Activated naive CD4-positive, alpha-beta T cell treated with anti-CD3 and anti-CD28 coated beads, Interleukin-2, amount 50 U/mL, for 72 hours (primary cell): ENCODE results near the gene UFL1. TPM values are rescaled to one million over a fixed set of nuclear protein-coding genes. Genes with fewer than 3 reads are reported as not detected.
A peak's percentile ranks its signal among the peaks of the same experiment; 100 is the strongest.
"Not testable (repeated sequence)": the region's sequence is repeated elsewhere in the genome, so short reads cannot be mapped to it uniquely, and the experiment has no call there.

ENCODE experiments used
- ATAC-seq, 2 donors: fragments of 150-1000 bp; cut with Tn5 transposase; 2 replicates each; pipeline ENCODE4 v1.10.0; 2021; ENCODE audit warnings: mild to moderate bottlenecking in 2 of 2, moderate library complexity in 2 of 2
- DNase-seq, 2 donors: peaks; one replicate each; pipeline ENCODE4 v3.0.0; 2021 to 2022; ENCODE audit warnings: low spot score in 2 of 2
- H3K27ac Mint-ChIP-seq, 2 donors: one replicate each; pipeline ENCODE4 v1.8.0; 2022; ENCODE audit warnings: mild to moderate bottlenecking in 2 of 2, mixed read lengths in 2 of 2
- H3K36me3 Mint-ChIP-seq, 2 donors: one replicate each; pipeline ENCODE4 v1.8.0; 2022; ENCODE audit warnings: mixed read lengths in 2 of 2
- H3K9me3 Mint-ChIP-seq, 2 donors: one replicate each; pipeline ENCODE4 v1.8.0; 2022; ENCODE audit warnings: mixed read lengths in 2 of 2
- total RNA-seq, 2 donors: library from RNA; stranded (reverse); gene quantifications; one replicate each; pipeline ENCODE4 v1.2.3, GENCODE V29; 2022

Gene UFL1
- 10 to 100 TPM; 23.0 to 32.7 TPM for total RNA-seq

DNA sequence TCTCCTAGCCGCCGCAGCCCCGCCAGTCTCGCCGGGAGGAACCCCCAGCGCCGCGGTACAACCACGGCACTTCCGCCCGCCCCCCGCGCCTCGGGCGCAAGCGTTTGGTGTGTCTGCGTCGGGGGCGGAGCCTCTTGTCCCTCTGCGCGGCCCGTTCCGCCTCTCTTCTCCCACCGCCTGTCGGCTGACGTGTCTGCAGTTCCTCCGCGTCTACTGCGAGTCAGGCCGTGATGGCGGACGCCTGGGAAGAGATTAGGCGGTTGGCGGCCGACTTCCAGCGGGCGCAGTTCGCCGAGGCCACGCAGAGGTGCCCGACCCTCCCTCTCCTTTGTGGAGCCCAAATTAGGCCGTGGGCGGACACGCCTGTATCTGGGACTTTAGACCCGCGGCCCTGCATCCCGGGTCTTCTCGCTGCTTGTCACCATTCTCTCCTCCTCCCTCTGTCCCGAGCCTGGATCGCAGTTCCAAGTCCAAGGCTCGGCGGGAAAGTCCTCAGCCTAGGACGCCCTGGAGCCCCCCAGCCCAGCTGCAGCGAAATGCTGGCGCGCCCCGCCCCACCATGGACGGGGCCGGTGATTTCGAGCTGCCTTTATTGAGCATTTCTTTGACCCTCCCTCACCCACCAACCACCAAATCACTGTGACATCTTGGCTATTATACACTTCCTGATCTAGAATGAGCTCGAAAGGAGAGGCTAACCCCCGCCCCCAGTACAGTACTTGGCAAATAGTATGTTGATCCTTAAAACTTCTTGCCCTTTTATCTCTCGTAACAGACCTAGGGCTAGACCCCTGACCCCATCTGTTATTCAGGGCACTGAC, at the start of gene UFL1:
TSS of gene UFL1 (plus strand) at position 163 of the 821 bp plus-strand sequence. CDS start at position 231, 68 bp downstream.
- H3K36me3 Mint-ChIP-seq, result peaks cover 13 to 22% of the 10 kb centered on the region in 2 donors
- DNase-seq (peak; percentile 89 to 90), ATAC-seq (peak; percentile 98 to 99)
- no peaks in the 10 kb centered on the region for H3K9me3 Mint-ChIP-seq
- H3K27ac Mint-ChIP-seq, result peak within 1 kb of the TSS; percentile 100

DNA sequence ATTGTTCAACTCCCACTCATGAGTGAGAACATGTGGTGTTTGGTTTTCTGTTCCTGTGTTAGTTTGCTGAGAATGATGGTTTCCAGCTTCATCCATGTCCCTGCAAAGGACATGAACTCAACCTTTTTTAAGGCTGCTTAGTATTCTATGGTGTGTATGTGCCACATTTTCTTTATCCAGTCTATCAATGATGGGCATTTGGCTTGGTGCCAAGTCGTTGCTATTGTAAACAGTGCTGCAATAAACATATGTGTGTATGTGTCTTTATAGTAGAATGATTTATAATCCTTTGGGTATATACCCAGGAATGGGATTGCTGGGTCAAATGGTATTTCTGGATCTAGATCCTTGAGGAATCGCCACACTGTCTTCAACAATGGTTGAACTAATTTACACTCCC, 49.3 kb upstream of the UFL1 start:
- ATAC-seq, DNase-seq, H3K27ac Mint-ChIP-seq: not testable (repeated sequence)
- Mint-ChIP-seq H3K36me3 (peaks cover 5 to 22% of the 10 kb centered on the region in 2 donors), H3K9me3 (peaks cover 19% of the 10 kb centered on the region in 2 donors)

DNA sequence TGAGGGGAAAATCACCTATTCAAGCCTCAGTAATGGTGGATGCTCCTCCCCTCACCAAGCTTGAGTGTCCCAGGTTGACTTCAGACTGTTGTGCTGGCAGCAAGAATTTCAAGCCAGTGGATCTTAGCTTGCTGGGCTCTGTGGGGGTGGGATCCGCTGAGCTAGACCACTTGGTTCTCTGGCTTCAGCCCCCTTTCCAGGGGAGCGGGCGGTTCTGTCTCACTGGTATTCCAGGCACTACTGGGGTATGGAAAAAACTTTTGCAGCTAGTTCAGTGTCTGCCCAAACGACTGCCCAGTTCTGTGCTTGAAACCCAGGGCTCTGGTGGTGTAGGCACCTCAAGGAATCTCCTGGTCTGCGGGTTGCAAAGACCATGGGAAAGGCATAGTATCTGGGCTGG, 42.9 kb upstream of the UFL1 start:
- Mint-ChIP-seq H3K36me3 (peaks cover 5 to 49% of the 10 kb centered on the region in 2 donors), H3K9me3 (peaks cover 22 to 45% of the 10 kb centered on the region in 2 donors)
- no peak for ATAC-seq

DNA sequence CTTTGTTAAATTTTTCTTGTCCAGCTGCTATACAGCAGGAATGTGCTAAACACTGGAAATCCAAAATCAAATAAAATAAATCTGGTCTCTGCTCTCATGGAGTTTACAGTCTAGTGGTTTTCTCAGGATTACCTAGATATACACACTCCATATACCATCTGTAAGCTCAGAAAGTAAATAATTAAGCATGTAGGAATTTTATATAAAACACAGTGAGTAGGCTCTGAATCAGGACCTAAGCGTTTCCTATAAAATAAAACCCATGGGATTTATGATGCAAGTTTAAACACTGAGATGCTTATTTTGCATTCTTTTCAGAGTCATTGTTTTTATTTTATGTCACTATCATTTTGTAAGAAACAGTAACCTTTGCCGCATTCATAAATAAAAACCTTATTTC, 29.7 kb upstream of the UFL1 start:
- H3K9me3 Mint-ChIP-seq, result peaks cover 38 to 42% of the 10 kb centered on the region in 2 donors
- peaks cover 33 to 41% of the 10 kb centered on the region in 2 donors for H3K36me3 Mint-ChIP-seq
- ATAC-seq, result no peak

More for the DNA sequence above, 42.9 kb upstream of the UFL1 start:
- DNase-seq, result no peak
- no peak overlapping the region for H3K27ac Mint-ChIP-seq

DNA sequence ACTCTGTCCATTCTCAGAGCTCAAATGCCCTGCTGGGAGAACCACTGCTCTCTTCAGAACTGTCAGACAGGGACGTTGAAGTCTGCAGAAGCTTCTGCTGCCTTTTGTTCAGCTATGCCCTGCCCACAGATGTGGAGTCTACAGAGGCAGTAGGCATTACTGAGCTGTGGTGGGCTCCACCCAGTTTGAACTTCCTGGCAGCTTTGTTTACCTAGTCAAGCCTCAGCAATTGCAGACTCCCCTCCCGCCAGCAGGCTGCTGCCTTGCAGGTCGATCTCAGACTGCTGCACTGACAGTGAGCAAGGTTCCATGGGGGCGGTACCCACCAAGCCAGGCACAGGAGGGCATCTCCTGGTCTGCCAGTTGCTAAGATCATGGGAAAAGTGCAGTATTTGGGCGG, 21.8 kb upstream of the UFL1 start:
- H3K36me3 Mint-ChIP-seq, result peaks cover 31 to 45% of the 10 kb centered on the region in 2 donors
- H3K9me3 Mint-ChIP-seq, result peaks cover 26 to 36% of the 10 kb centered on the region in 2 donors
- DNase-seq (no peak), ATAC-seq (no peak)
- H3K27ac Mint-ChIP-seq, result no peak overlapping the region

More for the DNA sequence above, 29.7 kb upstream of the UFL1 start:
- DNase-seq, result no peak
- no peak overlapping the region for H3K27ac Mint-ChIP-seq

DNA sequence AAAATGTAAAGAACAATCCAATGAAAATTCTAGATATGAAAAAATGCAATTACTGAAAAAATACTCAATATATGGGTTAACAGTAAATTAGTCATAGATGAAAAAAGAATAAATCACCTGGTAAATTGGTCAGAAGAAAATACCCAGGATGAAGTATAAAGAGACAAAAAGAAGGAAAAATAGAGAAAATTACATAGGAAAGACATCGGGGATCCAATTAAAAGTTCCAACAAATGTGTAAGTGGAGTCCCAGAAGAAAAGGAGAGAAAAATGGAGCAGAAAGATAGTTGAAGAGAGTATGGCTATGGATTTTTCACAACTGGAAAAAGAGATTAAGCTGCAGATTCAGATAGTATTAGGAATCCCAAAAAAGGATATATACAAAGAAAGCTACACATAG, 18.7 kb upstream of the UFL1 start:
- no peak for DNase-seq
- no peak for ATAC-seq
- Mint-ChIP-seq H3K9me3 (peaks cover 20 to 22% of the 10 kb centered on the region in 2 donors), H3K27ac (no peak overlapping the region), H3K36me3 (peaks cover 25 to 29% of the 10 kb centered on the region in 2 donors)

DNA sequence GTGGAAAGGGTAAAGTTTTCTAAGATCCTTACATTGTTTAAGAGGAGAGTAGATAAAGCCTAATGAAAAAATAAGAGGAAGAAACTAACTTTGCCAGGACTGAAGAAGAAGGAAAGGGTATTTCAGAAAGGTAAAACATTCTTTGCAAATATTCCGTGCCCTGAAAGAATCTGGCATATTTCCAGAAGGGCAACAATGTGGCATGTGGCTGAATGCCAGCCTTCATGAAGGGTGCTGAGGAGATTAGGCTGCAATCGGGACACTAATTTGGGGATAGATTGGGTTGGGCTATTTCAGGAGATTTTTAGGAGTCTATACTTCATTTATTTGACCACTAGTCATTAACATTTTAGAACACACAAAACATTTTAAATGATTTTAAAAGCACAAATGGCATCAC, 16.2 kb upstream of the UFL1 start:
- Mint-ChIP-seq H3K9me3 (peaks cover 20 to 23% of the 10 kb centered on the region in 2 donors), H3K27ac (no peak overlapping the region), H3K36me3 (peaks cover 32 to 34% of the 10 kb centered on the region in 2 donors)
- ATAC-seq (no peak), DNase-seq (no peak)

DNA sequence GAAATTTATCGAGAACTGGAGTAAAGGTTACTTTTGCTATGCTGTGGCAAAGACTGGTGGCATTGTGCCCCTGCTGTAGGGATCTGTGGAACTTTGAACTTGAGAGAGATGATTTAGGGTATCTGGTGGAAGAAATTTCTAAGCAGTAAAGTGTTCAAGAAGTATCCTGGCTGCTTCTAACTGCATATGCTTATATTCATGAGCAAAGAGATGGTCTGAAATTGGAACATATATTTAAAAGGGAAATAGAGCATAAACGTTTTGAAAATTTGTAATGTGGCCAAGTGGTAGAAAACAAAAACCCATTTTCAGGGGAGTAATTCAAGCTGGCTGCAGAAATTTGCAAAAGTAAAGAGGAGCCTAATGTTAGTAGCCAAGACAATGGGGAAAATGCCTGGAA, 12.3 kb upstream of the UFL1 start:
- DNase-seq (no peak), ATAC-seq (no peak)
- Mint-ChIP-seq H3K36me3 (peaks cover 32 to 34% of the 10 kb centered on the region in 2 donors), H3K9me3 (peaks cover 14 to 20% of the 10 kb centered on the region in 2 donors), H3K27ac (no peak overlapping the region)

DNA sequence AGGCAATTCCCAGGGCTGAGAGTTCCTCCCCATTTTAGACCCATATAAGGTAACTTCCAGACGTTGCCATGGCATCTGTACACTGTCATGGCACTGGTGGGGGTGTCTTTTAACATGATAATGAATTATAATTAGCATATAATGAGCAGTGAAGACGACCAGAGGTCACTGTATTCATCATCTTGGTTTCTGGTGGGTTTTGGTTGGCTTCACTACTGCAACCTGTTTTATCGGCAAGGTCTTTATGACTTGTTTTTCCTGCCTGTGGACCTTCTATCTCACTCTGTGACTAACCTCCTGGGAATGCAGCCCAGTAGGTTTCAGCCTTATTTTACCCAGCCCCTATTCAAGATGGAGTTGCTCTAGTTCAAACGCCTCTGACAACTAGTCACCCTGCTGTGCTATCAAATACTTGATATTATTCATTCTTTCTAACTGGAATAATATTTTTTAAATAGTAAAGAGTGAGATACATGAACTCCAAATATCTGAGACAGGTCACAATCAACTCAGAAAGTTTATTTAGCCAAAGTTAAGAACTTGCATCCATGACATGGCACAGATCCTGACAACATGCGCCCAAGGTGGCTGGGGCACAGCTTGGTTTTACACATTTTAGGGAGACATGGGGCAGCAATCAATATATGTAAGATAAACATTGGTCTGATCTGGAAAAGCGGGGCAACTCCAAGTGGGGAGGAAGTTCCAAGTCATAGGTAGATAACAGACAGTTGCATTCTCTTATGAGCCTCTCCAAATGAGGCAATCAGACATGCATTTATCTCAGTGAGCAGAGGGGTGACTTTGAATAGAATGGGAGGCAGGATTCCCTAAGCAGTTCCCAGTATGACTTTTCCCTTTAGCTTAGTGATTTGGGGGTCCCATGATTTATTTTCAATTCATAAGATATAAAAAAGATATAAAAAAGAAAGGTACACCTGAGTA, 1.2 kb upstream of the UFL1 start:
- Mint-ChIP-seq H3K9me3 (no peaks in the 10 kb centered on the region), H3K36me3 (peaks cover 13 to 14% of the 10 kb centered on the region in 2 donors), H3K27ac (no peak overlapping the region)
- DNase-seq (no peak), ATAC-seq (no peak)

DNA sequence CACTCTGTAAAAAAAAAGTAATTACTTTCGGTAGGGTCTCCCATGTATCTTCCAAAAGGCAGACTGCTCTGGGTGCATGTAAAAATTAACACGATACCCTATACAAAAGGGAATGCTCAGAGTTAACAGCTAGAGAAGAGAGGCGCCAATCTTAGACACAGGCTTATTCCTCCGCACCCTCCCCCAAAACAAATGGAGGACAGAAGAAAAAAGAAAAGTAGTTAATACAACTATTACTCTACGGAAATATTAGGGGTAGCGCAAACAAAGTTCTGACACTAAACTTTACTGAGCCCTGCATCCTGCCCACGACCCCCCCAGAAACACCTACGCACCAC, 331 bp upstream of the UFL1 start:
- Mint-ChIP-seq H3K36me3 (peaks cover 13 to 19% of the 10 kb centered on the region in 2 donors), H3K9me3 (no peaks in the 10 kb centered on the region), H3K27ac (peak overlapping the region; percentile 100)
- ATAC-seq (peak in 1 of 2 donors; percentile 9), DNase-seq (no peak)

DNA sequence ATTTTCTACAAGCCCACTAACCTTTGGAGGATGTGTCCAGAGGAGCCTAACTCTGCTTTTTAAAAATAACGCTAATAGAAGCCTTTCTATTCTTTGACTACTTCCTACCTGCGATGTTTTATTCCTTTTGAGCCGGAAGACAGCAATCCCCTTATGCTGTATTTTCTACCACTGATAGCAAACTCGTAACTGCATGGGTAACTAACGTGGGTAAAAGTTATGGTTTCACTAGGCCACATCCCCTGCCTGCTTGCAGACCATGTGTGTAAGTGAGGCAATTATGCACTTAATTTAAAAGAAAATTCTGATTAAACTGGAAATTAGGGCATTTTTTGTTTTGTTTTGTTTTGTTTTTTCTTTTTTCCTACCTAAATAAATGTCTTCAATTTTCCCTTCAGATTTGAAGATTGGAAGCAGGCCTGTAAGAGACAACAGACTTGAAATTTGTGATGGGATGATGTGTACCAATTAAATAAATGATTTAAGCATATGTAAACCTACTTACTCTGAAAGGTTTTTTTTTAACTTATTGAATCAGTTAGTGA, 931 bp downstream of the UFL1 start:
- ATAC-seq (peak in 1 of 2 donors; percentile 14), DNase-seq (peak in 1 of 2 donors; percentile 3)
- Mint-ChIP-seq H3K27ac (peak overlapping the region; percentile 100), H3K36me3 (peaks cover 13 to 22% of the 10 kb centered on the region in 2 donors), H3K9me3 (no peaks in the 10 kb centered on the region)

DNA sequence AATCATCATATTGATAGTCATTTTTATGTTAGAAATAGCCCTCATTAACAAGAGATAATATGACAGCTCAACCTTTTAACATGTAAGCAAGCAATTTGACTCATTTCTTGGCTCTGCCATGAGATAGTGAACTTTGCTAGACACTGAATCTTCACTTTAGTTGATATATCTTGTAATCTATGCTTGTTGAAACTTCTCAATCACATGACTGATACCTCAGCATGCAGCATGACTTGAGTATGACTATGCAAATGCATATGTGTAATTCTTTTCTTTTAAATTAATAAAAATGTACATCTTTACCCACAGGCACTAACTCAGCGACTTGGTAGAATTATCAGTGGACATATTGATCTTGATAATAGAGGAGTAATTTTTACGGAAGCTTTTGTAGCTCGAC, 6.6 kb downstream of the UFL1 start:
- no peak overlapping the region for H3K27ac Mint-ChIP-seq
- DNase-seq (no peak), ATAC-seq (no peak)
- H3K9me3 Mint-ChIP-seq, result no peaks in the 10 kb centered on the region
- peaks cover 25 to 36% of the 10 kb centered on the region in 2 donors for H3K36me3 Mint-ChIP-seq

DNA sequence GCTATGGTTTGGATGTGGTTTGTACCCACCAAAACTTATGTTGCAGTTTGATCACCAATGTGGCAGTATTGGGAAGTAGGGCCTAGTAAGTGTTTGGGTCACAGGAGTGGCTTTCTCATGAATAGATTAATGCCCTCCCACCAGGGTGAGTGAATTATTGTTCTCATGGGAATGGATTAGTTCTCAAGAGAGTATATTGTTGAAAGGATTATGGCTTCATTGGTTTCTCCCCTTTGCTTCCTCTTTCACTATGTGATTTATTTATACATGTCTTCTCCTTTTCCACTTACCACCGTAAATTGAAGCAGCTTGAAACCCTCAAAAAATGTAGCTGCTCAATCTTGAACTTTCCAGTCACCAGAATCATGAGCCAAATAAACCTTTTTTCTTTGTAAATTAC, 10.8 kb downstream of the UFL1 start:
- ATAC-seq (no peak), DNase-seq (no peak)
- Mint-ChIP-seq H3K27ac (no peak overlapping the region), H3K9me3 (no peaks in the 10 kb centered on the region), H3K36me3 (peaks cover 25 to 30% of the 10 kb centered on the region in 2 donors)

DNA sequence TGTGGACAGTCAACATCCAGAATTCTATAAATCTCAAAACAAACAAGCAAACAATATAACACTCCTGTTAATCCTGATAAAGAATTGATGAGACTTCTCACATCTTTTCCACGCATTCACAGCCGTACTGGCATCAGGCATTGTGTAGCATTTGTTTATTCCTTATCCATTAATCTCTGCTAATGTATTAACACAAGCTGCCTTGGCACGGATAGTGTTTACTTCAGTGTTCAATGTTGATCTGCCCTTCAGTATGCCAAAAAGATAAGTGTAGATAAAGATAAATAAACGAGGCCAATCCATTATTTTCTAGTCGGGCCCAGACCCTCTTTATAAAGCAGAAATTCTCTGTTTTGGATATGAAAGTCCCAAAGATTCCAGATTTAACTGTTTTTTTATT, 16.1 kb downstream of the UFL1 start:
- ATAC-seq (no peak), DNase-seq (no peak)
- peaks cover 6 to 14% of the 10 kb centered on the region in 2 donors for H3K36me3 Mint-ChIP-seq
- no peaks in the 10 kb centered on the region for H3K9me3 Mint-ChIP-seq
- no peak overlapping the region for H3K27ac Mint-ChIP-seq

DNA sequence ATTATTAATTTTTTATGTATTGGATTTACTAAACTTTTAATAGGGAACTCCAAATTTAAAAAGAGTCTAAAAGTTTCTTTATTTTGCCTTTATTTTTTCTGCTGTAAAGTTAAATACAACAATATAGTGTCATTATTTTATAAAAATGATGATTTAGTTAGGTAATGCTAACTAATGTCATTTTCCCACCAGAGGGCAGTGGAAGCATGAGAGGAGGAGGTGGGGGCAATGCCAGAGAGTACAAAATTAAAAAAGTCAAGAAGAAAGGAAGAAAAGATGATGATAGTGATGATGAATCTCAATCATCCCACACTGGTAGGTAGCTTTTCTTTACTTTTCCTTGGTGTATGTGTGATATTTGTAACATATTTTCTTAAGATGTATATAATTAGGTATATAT, 21.1 kb downstream of the UFL1 start:
- Mint-ChIP-seq H3K27ac (no peak overlapping the region), H3K9me3 (no peaks in the 10 kb centered on the region), H3K36me3 (peaks cover 15 to 23% of the 10 kb centered on the region in 2 donors)
- DNase-seq, result no peak
- no peak for ATAC-seq

DNA sequence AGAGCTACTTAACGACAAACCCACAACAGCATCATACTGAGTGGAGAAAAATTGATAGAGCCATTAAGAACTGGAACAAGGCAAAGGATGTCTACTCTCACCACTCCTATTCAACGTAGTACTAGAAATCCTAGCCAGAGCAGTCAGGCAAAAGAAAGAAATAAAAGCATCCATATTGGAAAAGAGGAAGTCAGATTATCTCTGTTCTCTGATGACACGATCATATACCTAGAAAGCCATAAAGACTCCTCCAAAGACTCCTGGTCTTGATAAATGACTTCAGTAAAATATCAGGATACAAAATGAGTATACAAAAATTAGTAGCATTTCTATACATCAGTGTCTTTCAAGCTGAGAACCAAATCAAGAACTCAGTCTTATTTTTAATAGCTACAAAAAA, 24.3 kb downstream of the UFL1 start:
- Mint-ChIP-seq H3K9me3 (no peaks in the 10 kb centered on the region), H3K36me3 (peaks cover 11 to 27% of the 10 kb centered on the region in 2 donors), H3K27ac (no peak overlapping the region)
- DNase-seq, result no peak
- ATAC-seq, result no peak

DNA sequence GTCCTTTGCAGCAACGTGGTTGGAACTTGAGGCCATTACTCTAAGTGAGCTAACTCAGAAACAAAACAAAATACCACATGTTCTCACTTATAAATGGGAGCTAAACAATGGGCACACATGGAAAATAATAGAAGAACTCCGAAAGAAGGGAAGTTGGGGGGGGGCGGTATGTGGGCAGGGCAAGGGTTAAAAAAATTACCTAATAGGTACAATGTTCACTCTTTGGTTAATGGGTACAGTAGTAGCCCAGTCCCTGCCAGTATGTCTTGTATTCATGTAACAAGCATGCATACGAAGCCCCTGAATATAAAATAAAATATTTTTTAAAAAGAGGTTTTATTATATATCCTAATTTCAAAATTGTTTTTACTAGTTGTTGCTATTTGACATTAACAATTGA, 26.0 kb downstream of the UFL1 start:
- no peak for ATAC-seq
- Mint-ChIP-seq H3K9me3 (no peaks in the 10 kb centered on the region), H3K27ac (no peak overlapping the region), H3K36me3 (peaks cover 10 to 33% of the 10 kb centered on the region in 2 donors)
- DNase-seq, result no peak
